Peyer's patch (tissue), 4 donors: ENCODE measurements around the gene LRBA. TPM values are rescaled to one million over a fixed set of nuclear protein-coding genes. Genes with fewer than 3 reads are reported as not detected.

Source experiments
- DNase-seq, 3 donors: peaks; one replicate each; pipeline ENCODE4 v3.0.0-alpha.2; 2017 to 2019
- H3K27ac ChIP-seq, 4 donors: fragments of 200-600 bp; sonication (generic); one replicate each; pipeline ENCODE4 v1.5.1; 2016 to 2019
- H3K27me3 ChIP-seq, 2 donors: fragments of 200-600 bp; sonication (generic); one replicate each; pipeline ENCODE4 v1.5.1; 2019
- H3K36me3 ChIP-seq, 3 donors: fragments of 200-600 bp; sonication (generic); one replicate each; pipeline ENCODE4 v1.5.1; 2016 to 2019
- H3K4me1 ChIP-seq, 4 donors: fragments of 200-600 bp; sonication (generic); one replicate each; pipeline ENCODE4 v1.5.1; 2016 to 2019
- H3K4me3 ChIP-seq, 4 donors: fragments of 200-600 bp; sonication (generic); 1 replicate in 3 of 4; 2 replicates in 1 of 4; pipeline ENCODE4 v1.5.1; 2016 to 2019; ENCODE audit warnings: mild to moderate bottlenecking in 1 of 4
- H3K9me3 ChIP-seq, 4 donors: fragments of 200-600 bp; sonication (generic); one replicate each; pipeline ENCODE4 v1.5.1; 2016 to 2019; ENCODE audit warnings: mild to moderate bottlenecking in 1 of 4
- POLR2A ChIP-seq, 2 donors: fragments of 450-650 bp; IDR thresholded peaks; one replicate each; pipeline ENCODE4 v1.5.1; 2017; ENCODE audit warnings: antibody characterized with exemption in 2 of 2, mild to moderate bottlenecking in 2 of 2, moderate library complexity in 2 of 2
- total RNA-seq, 4 donors: library from RNA; depleted of rRNA; stranded (reverse); fragments of >200 nt; gene quantifications; one replicate each; pipeline ENCODE4 v1.1.0, GENCODE V29; 2016
- TF ChIP-seq, protein P1 (sequence below), 6 experiments: fragments of 450-650 bp in 4 of 6; fragments of 200-600 bp in 2 of 6; sonication (generic) in 1 of 6; IDR thresholded peaks; one replicate each; pipeline ENCODE4 v1.5.1; 2017 to 2019; ENCODE audit warnings: antibody characterized with exemption in 6 of 6, mild to moderate bottlenecking in 3 of 6, moderate library complexity in 1 of 6

Gene LRBA
- total RNA-seq, 4 donors from 2014 or later, result 71.5 to 120 (median 91.7) TPM

DNA sequence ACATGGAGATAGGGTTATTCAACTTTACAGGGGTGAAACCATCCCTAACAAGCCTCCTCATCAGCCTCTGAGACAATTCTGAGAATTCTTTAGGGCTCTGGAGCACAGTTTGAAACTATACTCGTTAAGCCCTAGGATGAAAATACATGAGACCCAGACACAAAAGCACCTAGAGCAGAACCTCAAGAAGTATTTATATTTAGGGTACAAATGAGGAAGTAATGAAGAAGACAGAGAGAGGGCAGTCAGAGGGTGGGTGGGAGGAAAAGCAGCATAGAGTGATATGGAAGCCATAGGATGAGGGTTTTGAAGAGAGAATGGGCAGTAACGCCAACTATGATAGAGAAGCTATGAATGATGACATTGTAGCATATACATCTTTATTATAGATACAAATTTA is 686.6 kb downstream of the LRBA start:
- H3K4me1 ChIP-seq, result no peaks in the 10 kb centered on the region

DNA sequence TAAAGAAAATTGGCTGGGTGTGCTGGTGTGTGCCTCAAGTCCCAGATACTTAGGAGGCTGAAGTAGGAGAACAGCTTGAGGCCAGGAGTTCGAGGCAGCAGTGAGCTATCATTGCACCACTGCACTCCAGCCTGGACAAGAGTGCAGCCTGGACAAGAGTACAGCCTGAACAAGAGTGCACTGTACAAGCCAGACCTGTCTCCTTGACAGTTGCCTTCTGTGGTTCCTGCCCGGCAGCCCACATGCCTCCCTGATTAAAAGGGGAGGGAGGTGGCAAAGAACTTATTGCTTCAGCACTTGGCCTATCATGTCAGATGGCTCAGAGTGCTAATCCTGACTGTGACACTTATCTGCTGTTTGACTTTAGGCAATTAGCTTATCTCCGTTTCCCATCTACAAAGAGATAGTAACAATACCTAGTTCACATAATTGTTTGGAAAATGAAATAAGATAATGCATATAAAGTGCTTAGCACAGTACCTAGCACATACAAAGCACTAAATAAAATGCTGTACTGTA is 687.8 kb downstream of the LRBA start:
- H3K27ac ChIP-seq, result no peak overlapping the region
- TF ChIP-seq, protein P1, sequence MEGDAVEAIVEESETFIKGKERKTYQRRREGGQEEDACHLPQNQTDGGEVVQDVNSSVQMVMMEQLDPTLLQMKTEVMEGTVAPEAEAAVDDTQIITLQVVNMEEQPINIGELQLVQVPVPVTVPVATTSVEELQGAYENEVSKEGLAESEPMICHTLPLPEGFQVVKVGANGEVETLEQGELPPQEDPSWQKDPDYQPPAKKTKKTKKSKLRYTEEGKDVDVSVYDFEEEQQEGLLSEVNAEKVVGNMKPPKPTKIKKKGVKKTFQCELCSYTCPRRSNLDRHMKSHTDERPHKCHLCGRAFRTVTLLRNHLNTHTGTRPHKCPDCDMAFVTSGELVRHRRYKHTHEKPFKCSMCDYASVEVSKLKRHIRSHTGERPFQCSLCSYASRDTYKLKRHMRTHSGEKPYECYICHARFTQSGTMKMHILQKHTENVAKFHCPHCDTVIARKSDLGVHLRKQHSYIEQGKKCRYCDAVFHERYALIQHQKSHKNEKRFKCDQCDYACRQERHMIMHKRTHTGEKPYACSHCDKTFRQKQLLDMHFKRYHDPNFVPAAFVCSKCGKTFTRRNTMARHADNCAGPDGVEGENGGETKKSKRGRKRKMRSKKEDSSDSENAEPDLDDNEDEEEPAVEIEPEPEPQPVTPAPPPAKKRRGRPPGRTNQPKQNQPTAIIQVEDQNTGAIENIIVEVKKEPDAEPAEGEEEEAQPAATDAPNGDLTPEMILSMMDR (IDR thresholded peaks at IDR 0.05), result no peak
- no peak for TF ChIP-seq POLR2A (IDR thresholded peaks at IDR 0.05)

More for the DNA sequence above, 686.6 kb downstream of the LRBA start:
- no peak overlapping the region for H3K4me3 ChIP-seq
- TF ChIP-seq, protein P1 (IDR thresholded peaks at IDR 0.05), result no peak
- no peak for TF ChIP-seq POLR2A (IDR thresholded peaks at IDR 0.05)
- DNase-seq, result no peak
- H3K36me3 ChIP-seq, result no peaks in the 10 kb centered on the region
- H3K27me3 ChIP-seq, result no peaks in the 10 kb centered on the region
- H3K9me3 ChIP-seq, result no peaks in the 10 kb centered on the region
- H3K27ac ChIP-seq, result no peak overlapping the region

DNA sequence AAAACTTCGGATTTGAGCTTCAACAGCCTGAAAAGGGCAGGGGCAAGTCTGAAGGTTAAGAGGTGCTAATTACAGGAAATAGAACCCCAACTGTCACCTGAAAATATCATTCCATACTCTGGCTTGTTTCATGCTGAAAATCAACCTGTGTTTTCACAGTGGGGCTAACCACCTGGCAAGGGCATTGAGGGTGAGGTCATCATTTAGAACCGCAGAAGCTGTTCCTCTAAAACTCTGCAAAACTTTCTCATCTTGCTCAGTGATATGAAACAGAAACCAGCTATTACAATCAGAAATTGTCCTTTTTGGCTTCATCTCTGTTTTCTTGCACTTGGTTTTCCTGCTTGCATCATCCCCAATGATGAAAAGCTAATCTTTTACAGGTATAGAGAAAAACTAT is 689.2 kb downstream of the LRBA start:
- Histone ChIP-seq H3K4me3 (no peak overlapping the region), H3K27ac (no peak overlapping the region), H3K9me3 (no peaks in the 10 kb centered on the region), H3K36me3 (no peaks in the 10 kb centered on the region), H3K27me3 (no peaks in the 10 kb centered on the region), H3K4me1 (no peaks in the 10 kb centered on the region)
- no peak for DNase-seq
- TF ChIP-seq, protein P1 (IDR thresholded peaks at IDR 0.05), result no peak
- TF ChIP-seq POLR2A (IDR thresholded peaks at IDR 0.05), result no peak

More for the DNA sequence above, 687.8 kb downstream of the LRBA start:
- DNase-seq, result no peak
- no peaks in the 10 kb centered on the region for H3K27me3 ChIP-seq
- H3K4me1 ChIP-seq, result no peaks in the 10 kb centered on the region
- H3K36me3 ChIP-seq, result no peaks in the 10 kb centered on the region
- H3K9me3 ChIP-seq, result no peaks in the 10 kb centered on the region
- H3K4me3 ChIP-seq, result no peak overlapping the region

DNA sequence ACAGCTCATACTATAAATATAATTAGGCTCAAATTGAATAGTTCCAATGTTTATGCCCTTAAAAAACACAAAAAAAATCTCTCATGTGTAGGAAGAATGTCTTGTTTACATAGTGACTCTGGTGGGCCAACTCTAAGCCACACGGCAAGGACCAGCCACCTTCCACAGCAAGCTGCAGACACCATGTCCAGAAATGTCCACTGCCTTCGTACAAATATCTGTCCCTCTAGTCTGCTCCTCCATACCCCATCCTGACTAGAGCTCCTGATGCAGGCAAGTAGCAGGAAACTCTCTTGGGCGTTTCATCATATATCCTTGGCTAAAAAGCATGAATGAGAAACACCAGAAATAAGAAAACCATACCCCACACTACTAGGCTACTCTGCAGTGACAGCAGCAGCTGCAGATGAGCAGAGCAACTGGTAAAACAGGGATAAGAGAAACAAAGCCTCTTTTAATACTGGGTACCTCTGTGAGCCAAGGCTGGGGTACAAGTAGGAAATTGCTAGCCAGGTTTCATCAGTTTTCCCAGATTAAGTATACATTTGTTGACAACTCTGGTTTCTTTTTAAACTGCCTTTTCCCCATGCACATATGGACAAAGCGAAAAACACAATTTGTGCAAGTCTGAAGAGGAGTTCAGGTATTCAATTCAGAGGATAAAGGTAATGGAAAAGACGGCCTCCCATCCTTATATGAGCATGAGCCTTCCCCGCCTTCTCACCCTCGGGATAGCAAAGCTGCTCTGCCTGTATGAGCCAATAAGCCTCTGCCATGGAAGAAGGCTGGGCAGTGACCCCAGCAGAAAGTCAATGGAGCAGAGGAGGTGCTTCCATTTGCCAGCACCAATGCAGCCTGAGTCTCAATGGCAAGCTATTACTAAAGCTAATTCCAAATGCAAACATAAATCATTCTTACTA is 691.4 kb downstream of the LRBA start:
- DNase-seq, result no peak
- peaks cover 0 to 5% (median 0%) of the 10 kb centered on the region in 3 donors for H3K36me3 ChIP-seq
- no peak overlapping the region for H3K4me3 ChIP-seq
- H3K9me3 ChIP-seq, result no peaks in the 10 kb centered on the region
- no peak overlapping the region for H3K27ac ChIP-seq
- no peaks in the 10 kb centered on the region for H3K27me3 ChIP-seq
- TF ChIP-seq, protein P1 (IDR thresholded peaks at IDR 0.05), result no peak
- TF ChIP-seq POLR2A (IDR thresholded peaks at IDR 0.05), result no peak
- H3K4me1 ChIP-seq, result no peaks in the 10 kb centered on the region

DNA sequence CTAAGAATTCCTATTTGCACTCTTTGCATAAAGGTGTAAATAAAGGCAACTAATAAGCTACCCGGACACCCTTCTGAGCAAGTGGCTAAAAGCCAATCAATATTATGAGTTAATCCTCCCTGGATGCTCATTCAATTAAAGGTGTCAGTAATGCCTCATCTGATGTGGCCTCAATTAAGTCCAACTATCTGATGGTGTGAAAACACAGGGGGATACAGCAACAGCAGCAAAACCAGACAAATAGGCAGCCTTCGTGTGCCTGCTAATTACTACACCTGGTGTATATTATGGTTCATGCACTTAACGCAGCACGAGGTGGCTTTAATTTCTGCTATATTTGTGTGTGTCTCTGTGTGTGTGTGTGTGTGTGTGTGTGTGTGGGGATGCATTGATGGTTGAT is 692.4 kb downstream of the LRBA start:
- Histone ChIP-seq H3K27ac (no peak overlapping the region), H3K4me3 (no peak overlapping the region), H3K4me1 (no peaks in the 10 kb centered on the region), H3K27me3 (no peaks in the 10 kb centered on the region), H3K9me3 (no peaks in the 10 kb centered on the region), H3K36me3 (peaks cover 0 to 5% (median 0%) of the 10 kb centered on the region in 3 donors)
- DNase-seq, result no peak
- no peak for TF ChIP-seq POLR2A (IDR thresholded peaks at IDR 0.05)
- TF ChIP-seq, protein P1 (IDR thresholded peaks at IDR 0.05), result no peak
